ENCODE results near the gene VWA3B.
"Not testable (repeated sequence)": the region's sequence is repeated elsewhere in the genome, so short reads cannot be mapped to it uniquely, and the experiment has no call there.

The VWA3B gene

GRCh38 chr2:98300141-98300874, 213.3 kb downstream of the VWA3B start:
- FAIRE-seq, result no peak

GRCh38 chr2:98301469-98301868, 214.5 kb downstream of the VWA3B start:
- no peak for FAIRE-seq

- not testable (repeated sequence) for FAIRE-seq
Measured at GRCh38 chr2:98307131-98307696, 220.2 kb downstream of the VWA3B start.

- no peak for FAIRE-seq
Measured at GRCh38 chr2:98308068-98308467, 221.1 kb downstream of the VWA3B start.

- FAIRE-seq, result no peak
Measured at GRCh38 chr2:98308532-98308931, 221.6 kb downstream of the VWA3B start.

GRCh38 chr2:98309580-98309979, 222.6 kb downstream of the VWA3B start:
- FAIRE-seq, result no peak

GRCh38 chr2:98310010-98310409, 223.0 kb downstream of the VWA3B start:
- FAIRE-seq, result no peak

- no peak for FAIRE-seq
Measured at GRCh38 chr2:98311090-98311489, 224.1 kb downstream of the VWA3B start.

GRCh38 chr2:98311771-98312545, 225.0 kb downstream of the VWA3B start:
- no peak for FAIRE-seq

- FAIRE-seq, result no peak
Measured at GRCh38 chr2:98313492-98314250, 226.7 kb downstream of the VWA3B start.

GRCh38 chr2:98314251-98314650, 227.3 kb downstream of the VWA3B start:
- FAIRE-seq, result no peak

- no peak for FAIRE-seq
Measured at GRCh38 chr2:98315957-98316356, 229.0 kb downstream of the VWA3B start.

GRCh38 chr2:98317214-98317613, 230.2 kb downstream of the VWA3B start:
- FAIRE-seq, result no peak

GRCh38 chr2:98320171-98320570, 233.2 kb downstream of the VWA3B start:
- FAIRE-seq, result not testable (repeated sequence)

GRCh38 chr2:98324181-98324580, 237.2 kb downstream of the VWA3B start:
- FAIRE-seq, result no peak

- no peak for FAIRE-seq
Measured at GRCh38 chr2:98327776-98328175, 240.8 kb downstream of the VWA3B start.

GRCh38 chr2:98329549-98329948, 242.6 kb downstream of the VWA3B start:
- no peak for FAIRE-seq

- no peak for FAIRE-seq
Measured at GRCh38 chr2:98332989-98333388, 246.0 kb downstream of the VWA3B start.

GRCh38 chr2:98333922-98334321, 247.0 kb downstream of the VWA3B start:
- no peak for FAIRE-seq

- no peak for FAIRE-seq
Measured at GRCh38 chr2:98334439-98335078, 247.6 kb downstream of the VWA3B start.

GRCh38 chr2:98335271-98335670, 248.3 kb downstream of the VWA3B start:
- FAIRE-seq, result no peak

GRCh38 chr2:98341241-98341640, 254.3 kb downstream of the VWA3B start:
- FAIRE-seq, result no peak

- FAIRE-seq, result no peak
Measured at GRCh38 chr2:98343285-98343684, 256.3 kb downstream of the VWA3B start.

Measured in TTC549 (cell line).